GM18502 (cell line): ENCODE measurements around the gene FAM78A.
"Not testable (repeated sequence)": the region's sequence is repeated elsewhere in the genome, so short reads cannot be mapped to it uniquely, and the experiment has no call there.

Experiments
- ATAC-seq: cut with Tn5 transposase; IDR thresholded peaks from one replicate; pipeline ENCODE4 v1.9.1; 2021; ENCODE audit warnings: mild to moderate bottlenecking; ENCODE audit not compliant: unreplicated experiment, poor library complexity

FAM78A gene

GRCh38 chr9:131216806-131217205 lies 59.5 kb downstream of the FAM78A start:
- no peak for ATAC-seq

GRCh38 chr9:131214876-131215275 lies 61.4 kb downstream of the FAM78A start:
- ATAC-seq: no peak

GRCh38 chr9:131214286-131214856 lies 61.9 kb downstream of the FAM78A start:
- ATAC-seq: no peak

GRCh38 chr9:131211920-131212319 lies 64.4 kb downstream of the FAM78A start:
- ATAC-seq: not testable (repeated sequence)
